ENCODE results near the gene PDE8A. TPM values are rescaled to one million over a fixed set of nuclear protein-coding genes. Genes with fewer than 3 reads are reported as not detected.
A peak's percentile ranks its signal among the peaks of the same experiment; 100 is the strongest.

The PDE8A gene
- total RNA-seq, 1 experiment from 2014 or later = 44.2 TPM

DNA sequence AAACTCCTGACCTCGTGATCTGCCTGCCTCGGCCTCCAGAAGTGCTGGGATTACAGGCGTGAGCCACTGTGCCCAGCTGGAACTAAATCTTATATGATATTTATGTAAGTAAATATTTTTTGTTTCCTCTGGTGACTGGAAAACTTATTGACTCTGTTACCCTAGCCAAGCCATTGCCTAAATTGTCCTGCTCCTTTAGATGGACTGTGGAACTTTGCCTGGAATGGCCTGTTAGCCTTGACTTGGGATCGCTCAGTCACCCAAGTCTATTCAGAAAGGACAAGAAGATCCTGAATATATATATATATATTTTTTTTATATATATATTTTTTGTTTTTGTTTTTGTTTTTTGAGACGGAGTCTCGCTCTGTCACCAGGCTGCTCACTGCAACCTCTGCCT is 113.9 kb downstream of the PDE8A start:
- ChIA-PET POLR2A (ENCODE audit: unreplicated experiment) (no interaction called here), CTCF (no interaction called here)
- no peaks in the 10 kb centered on the region for H3K79me2 ChIP-seq (ENCODE audit: low read length)
- H3K4me1 ChIP-seq (ENCODE audit: insufficient read depth, low read length) = no peaks in the 10 kb centered on the region; the same call in 1 of the 2 replicates
- peaks cover 33% of the 10 kb centered on the region for H3K36me3 ChIP-seq (ENCODE audit: low read depth, low read length)
- H3K9ac ChIP-seq (ENCODE audit: low read length) = no peak overlapping the region
- BruUV-seq (replicated peaks) = no TSS peak
- intact Hi-C loops (cut with micrococcal nuclease) = no loop called here
- no peaks in the 10 kb centered on the region for H3F3A ChIP-seq (ENCODE audit: low read length, unreplicated experiment)
- no peak for ATAC-seq
- no peaks in the 10 kb centered on the region for H3K9me3 ChIP-seq (ENCODE audit: low read length)
- H3K27me3 ChIP-seq (ENCODE audit: low read length) = no peaks in the 10 kb centered on the region
- no peak for DNase-seq
- TF ChIP-seq, protein P1, sequence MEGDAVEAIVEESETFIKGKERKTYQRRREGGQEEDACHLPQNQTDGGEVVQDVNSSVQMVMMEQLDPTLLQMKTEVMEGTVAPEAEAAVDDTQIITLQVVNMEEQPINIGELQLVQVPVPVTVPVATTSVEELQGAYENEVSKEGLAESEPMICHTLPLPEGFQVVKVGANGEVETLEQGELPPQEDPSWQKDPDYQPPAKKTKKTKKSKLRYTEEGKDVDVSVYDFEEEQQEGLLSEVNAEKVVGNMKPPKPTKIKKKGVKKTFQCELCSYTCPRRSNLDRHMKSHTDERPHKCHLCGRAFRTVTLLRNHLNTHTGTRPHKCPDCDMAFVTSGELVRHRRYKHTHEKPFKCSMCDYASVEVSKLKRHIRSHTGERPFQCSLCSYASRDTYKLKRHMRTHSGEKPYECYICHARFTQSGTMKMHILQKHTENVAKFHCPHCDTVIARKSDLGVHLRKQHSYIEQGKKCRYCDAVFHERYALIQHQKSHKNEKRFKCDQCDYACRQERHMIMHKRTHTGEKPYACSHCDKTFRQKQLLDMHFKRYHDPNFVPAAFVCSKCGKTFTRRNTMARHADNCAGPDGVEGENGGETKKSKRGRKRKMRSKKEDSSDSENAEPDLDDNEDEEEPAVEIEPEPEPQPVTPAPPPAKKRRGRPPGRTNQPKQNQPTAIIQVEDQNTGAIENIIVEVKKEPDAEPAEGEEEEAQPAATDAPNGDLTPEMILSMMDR (conservative IDR thresholded peaks at IDR 0.05; ENCODE audit: low read depth, low read length) = no peak
- TF ChIP-seq EZH2phosphoT487 (IDR thresholded peaks at IDR 0.05; ENCODE audit: borderline replicate concordance, low read length) (no peak), EZH2 (IDR thresholded peaks at IDR 0.05; ENCODE audit: low read length, unreplicated experiment) (no peak)
- H4K20me1 ChIP-seq (ENCODE audit: low read length) = no peaks in the 10 kb centered on the region
- H3K4me3 ChIP-seq (ENCODE audit: low read length) = no peak overlapping the region
- no peak overlapping the region for H3K27ac ChIP-seq (ENCODE audit: low read length)
- H2AFZ ChIP-seq (ENCODE audit: low read length) = no peak overlapping the region
- H3K9me2 ChIP-seq (replicated peaks; ENCODE audit: low read length) = no peaks in the 10 kb centered on the region
- no peak overlapping the region for H3K4me2 ChIP-seq (ENCODE audit: low read length)

DNA sequence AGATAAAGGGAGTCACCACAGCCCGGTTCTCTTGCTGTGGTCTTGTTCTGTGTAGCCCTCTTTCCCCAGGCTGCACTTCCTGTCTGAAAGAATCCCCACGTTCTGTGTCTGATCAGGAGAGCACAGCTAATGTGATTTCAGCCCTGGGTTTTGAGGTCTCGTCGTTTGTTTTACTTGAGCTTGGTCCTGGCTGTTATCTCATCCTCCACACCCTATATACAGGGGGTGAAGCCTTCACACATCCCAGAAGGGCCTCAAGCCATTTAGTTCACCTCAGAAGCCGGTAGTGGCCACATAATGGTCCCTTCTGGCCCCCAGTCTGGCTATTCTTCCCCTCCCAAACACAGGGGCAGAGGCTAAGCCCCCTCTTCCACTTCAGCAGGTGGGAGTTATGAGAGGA is 115.6 kb downstream of the PDE8A start:
- DNase-seq (no peak), ATAC-seq (no peak)
- Histone ChIP-seq H3K4me2 (ENCODE audit: low read length) (no peak overlapping the region), H3F3A (ENCODE audit: low read length, unreplicated experiment) (no peaks in the 10 kb centered on the region), H3K9me2 (replicated peaks; ENCODE audit: low read length) (no peaks in the 10 kb centered on the region), H3K4me3 (ENCODE audit: low read length) (no peak overlapping the region), H3K27me3 (ENCODE audit: low read length) (no peaks in the 10 kb centered on the region), H3K79me2 (ENCODE audit: low read length) (no peaks in the 10 kb centered on the region), H3K9ac (ENCODE audit: low read length) (no peak overlapping the region), H3K27ac (ENCODE audit: low read length) (no peak overlapping the region), H3K4me1 (ENCODE audit: insufficient read depth, low read length) (no peaks in the 10 kb centered on the region; the same call in 1 of the 2 replicates), H3K9me3 (ENCODE audit: low read length) (no peaks in the 10 kb centered on the region), H3K36me3 (ENCODE audit: low read depth, low read length) (peaks cover 27% of the 10 kb centered on the region; the same call in 1 of the 2 replicates), H2AFZ (ENCODE audit: low read length) (no peak overlapping the region), H4K20me1 (ENCODE audit: low read length) (no peaks in the 10 kb centered on the region)
- POLR2A ChIA-PET (ENCODE audit: unreplicated experiment) = no interaction called here
- TF ChIP-seq EZH2 (IDR thresholded peaks at IDR 0.05; ENCODE audit: low read length, unreplicated experiment) = no peak
- intact Hi-C loops (cut with micrococcal nuclease) = no loop called here
- no TSS peak for BruUV-seq (replicated peaks)
- CTCF ChIA-PET = no interaction called here

DNA sequence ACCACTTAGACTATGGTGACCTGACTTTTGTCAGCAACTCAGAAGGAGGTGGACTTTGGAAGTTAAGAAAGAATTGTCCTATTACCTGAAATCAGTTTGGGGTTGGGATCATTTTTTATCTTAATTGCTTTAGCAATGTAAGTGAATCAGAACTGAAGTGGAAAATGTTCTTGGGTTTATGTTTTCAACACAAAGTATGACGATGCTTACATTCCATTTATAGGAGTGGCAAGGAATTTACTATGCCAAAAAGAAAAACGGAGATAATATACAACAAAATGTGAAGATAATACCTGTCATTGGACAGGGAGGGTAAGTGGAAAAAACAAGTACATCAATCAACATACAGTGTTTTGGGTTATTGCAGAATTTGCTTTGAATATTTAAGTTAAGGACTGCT is 116.1 kb downstream of the PDE8A start:
- Histone ChIP-seq H3K4me2 (ENCODE audit: low read length) (no peak overlapping the region), H3K9me3 (ENCODE audit: low read length) (no peaks in the 10 kb centered on the region), H2AFZ (ENCODE audit: low read length) (no peak overlapping the region), H3F3A (ENCODE audit: low read length, unreplicated experiment) (no peaks in the 10 kb centered on the region), H3K4me1 (ENCODE audit: insufficient read depth, low read length) (no peaks in the 10 kb centered on the region; the same call in 1 of the 2 replicates), H3K9me2 (replicated peaks; ENCODE audit: low read length) (no peaks in the 10 kb centered on the region), H4K20me1 (ENCODE audit: low read length) (no peaks in the 10 kb centered on the region), H3K36me3 (ENCODE audit: low read depth, low read length) (peaks cover 24% of the 10 kb centered on the region; the same call in 1 of the 2 replicates), H3K79me2 (ENCODE audit: low read length) (no peaks in the 10 kb centered on the region), H3K9ac (ENCODE audit: low read length) (no peak overlapping the region), H3K4me3 (ENCODE audit: low read length) (no peak overlapping the region), H3K27me3 (ENCODE audit: low read length) (no peaks in the 10 kb centered on the region), H3K27ac (ENCODE audit: low read length) (no peak overlapping the region)
- POLR2A ChIA-PET (ENCODE audit: unreplicated experiment) = no interaction called here
- BruUV-seq (replicated peaks) = no TSS peak
- peak; percentile 23 for DNase-seq
- intact Hi-C loops (cut with micrococcal nuclease) = no loop called here
- CTCF ChIA-PET = no interaction called here
- TF ChIP-seq EZH2phosphoT487 (IDR thresholded peaks at IDR 0.05; ENCODE audit: borderline replicate concordance, low read length) (no peak), EZH2 (IDR thresholded peaks at IDR 0.05; ENCODE audit: low read length, unreplicated experiment) (no peak)
- peak; percentile 35; the same call in 1 of the 2 replicates for ATAC-seq

All from PC-3 (cell line).